CD4-positive, alpha-beta T cell (primary cell): ENCODE data around the gene MYDGF. TPM values are rescaled to one million over a fixed set of nuclear protein-coding genes. Genes with fewer than 3 reads are reported as not detected.

Experiments used
- ATAC-seq: fragments of 200-7000 bp; cut with Tn5 transposase; one replicate; pipeline ENCODE4 v1.10.0; 2022; ENCODE audit warnings: mild to moderate bottlenecking; ENCODE audit not compliant: poor library complexity
- CTCF ChIA-PET: fragments of 350-600 bp; sonication (Branson Sonifier 250); formaldehyde crosslinking; loops from one replicate; lab custom pipeline; 2021; ENCODE audit warnings: antibody characterized with exemption, inconsistent platforms; lab: Charles Lee
- POLR2A ChIA-PET: fragments of 350-600 bp; sonication (Branson Sonifier 250); formaldehyde crosslinking; loops from one replicate; lab custom pipeline; 2021; ENCODE audit warnings: antibody characterized with exemption, inconsistent platforms; lab: Charles Lee
- DNase-seq, 14 experiments: peaks; one replicate each; pipeline ENCODE4 v3.0.0-alpha.2; 2013 to 2020; ENCODE audit warnings: mixed read lengths in 2 of 14
- H3K27ac ChIP-seq, 2 donors: one replicate each; pipeline versions ENCODE4 v1.5.1 to v1.7.0; 2013; ENCODE audit warnings: low read length in 2 of 2, low read depth in 1 of 2, mild to moderate bottlenecking in 1 of 2
- H3K27me3 ChIP-seq, 2 experiments: 1 replicate in 1 of 2; 2 replicates in 1 of 2; pipeline versions ENCODE4 v1.6.1 to v1.7.0; 2013; ENCODE audit warnings: low read length in 2 of 2, control low read depth in 1 of 2, mild to moderate bottlenecking in 1 of 2, moderate library complexity in 1 of 2; ENCODE audit not compliant: insufficient read depth in 2 of 2, control insufficient read depth in 1 of 2
- H3K36me3 ChIP-seq: one replicate; pipeline ENCODE4 v1.6.1; 2013; ENCODE audit warnings: low read length, control low read depth; ENCODE audit not compliant: insufficient read depth
- H3K4me1 ChIP-seq: one replicate; pipeline ENCODE4 v1.6.1; 2013; ENCODE audit warnings: low read length, control low read depth; ENCODE audit not compliant: insufficient read depth
- H3K4me3 ChIP-seq: one replicate; pipeline ENCODE4 v1.5.1; 2013; ENCODE audit warnings: mild to moderate bottlenecking, low read length, moderate library complexity
- H3K9me3 ChIP-seq, 2 experiments: 1 replicate in 1 of 2; 2 replicates in 1 of 2; pipeline versions ENCODE4 v1.6.1 to v1.7.0; 2013; ENCODE audit warnings: low read length in 2 of 2, mild to moderate bottlenecking in 2 of 2, control low read depth in 1 of 2, moderate library complexity in 1 of 2; ENCODE audit not compliant: control insufficient read depth in 1 of 2, insufficient read depth in 1 of 2
- H3K27ac Mint-ChIP-seq: one replicate; pipeline ENCODE4 v1.8.0; 2020; ENCODE audit warnings: mixed read lengths
- H3K27me3 Mint-ChIP-seq: one replicate; pipeline ENCODE4 v1.8.0; 2021; ENCODE audit warnings: mixed read lengths
- H3K36me3 Mint-ChIP-seq: one replicate; pipeline ENCODE4 v1.8.0; 2021; ENCODE audit warnings: low read depth, mixed read lengths
- H3K4me1 Mint-ChIP-seq: one replicate; pipeline ENCODE4 v1.8.0; 2021; ENCODE audit warnings: low read depth, mixed read lengths
- H3K4me3 Mint-ChIP-seq: one replicate; pipeline ENCODE4 v1.8.0; 2020; ENCODE audit warnings: mild to moderate bottlenecking, mixed read lengths
- H3K9me3 Mint-ChIP-seq: one replicate; pipeline ENCODE4 v1.8.0; 2020; ENCODE audit warnings: mixed read lengths
- intact Hi-C, 2 experiments: fragments of 100-400 bp; cut with DNase I in 1 of 2; cut with micrococcal nuclease in 1 of 2; formaldehyde crosslinking; loops; one replicate each; pipeline versions ENCODE4 v1.15.1 to v1.9.0; 2023 to 2025; cut with DNase I, micrococcal nuclease
- polyA plus RNA-seq, 2 donors: library from polyadenylated mRNA; unstranded; fragments of 120-200 nt; gene quantifications; one replicate each; pipeline ENCODE4 v1.2.1, GENCODE V29; 2013
- total RNA-seq, 174 experiments: library from RNA in 2 of 174; stranded (reverse) in 2 of 174; gene quantifications; one replicate each; pipeline ENCODE4 v1.2.3 and lab custom pipeline; 2021 to 2026
- TF ChIP-seq, protein P1 (sequence below): fragments of 200-600 bp; IDR thresholded peaks from one replicate; pipeline ENCODE4 v1.8.0; 2022; ENCODE audit warnings: antibody characterized with exemption, mild to moderate bottlenecking

The MYDGF gene
- total RNA-seq (10 to 100 TPM; 22.0 to 23.0 TPM), total RNA-seq (lab: John Stamatoyannopoulos, UW) (15.9 to 112 (median 26.3) reads per million in 172 experiments)
- polyA plus RNA-seq (2013, experiment 1 of 2) = 61.2 TPM
- polyA plus RNA-seq (2013, experiment 2 of 2) = 54.7 TPM

DNA sequence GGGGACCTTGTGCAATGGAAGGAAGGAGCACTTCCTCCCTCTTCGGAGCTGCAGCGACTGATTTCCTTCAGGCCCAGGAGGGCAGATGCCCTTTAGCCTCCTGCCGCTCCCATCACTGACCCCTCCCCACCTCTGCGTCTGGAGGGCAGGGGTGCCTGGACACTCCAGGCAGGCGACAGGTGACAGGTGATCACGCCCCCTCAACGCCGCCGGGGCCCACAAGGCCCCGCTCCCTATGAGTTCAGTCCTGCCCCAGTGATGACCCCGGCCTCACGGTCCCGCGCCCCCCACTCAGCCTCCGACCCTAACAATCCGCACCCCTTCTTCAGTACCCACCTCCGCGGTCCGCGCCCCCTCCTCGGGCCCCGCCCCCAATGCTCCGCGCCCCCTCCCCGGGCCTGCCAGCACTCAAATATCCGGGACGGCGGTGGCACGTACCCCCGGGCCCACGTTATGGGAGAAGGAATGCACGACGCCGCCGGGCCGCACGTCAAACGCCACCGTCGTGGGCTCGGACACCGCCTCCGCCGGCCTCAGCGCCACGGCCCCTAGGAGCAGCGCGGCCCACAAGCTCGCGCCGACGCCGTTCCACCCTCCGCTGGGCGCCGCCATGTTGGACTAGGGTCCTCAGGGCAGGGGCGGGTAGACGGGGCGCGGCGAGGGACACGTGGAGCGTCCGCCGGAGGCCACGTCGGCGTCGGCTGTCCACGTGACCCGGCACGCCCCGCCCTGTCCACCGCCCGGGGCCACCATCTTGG lies at the start of gene MYDGF:
Gene MYDGF (minus strand): TSS at position 620 of the 758 bp plus-strand sequence. CDS start 8 bp downstream, at position 612.
- Histone ChIP-seq H3K27ac (peak within 1 kb of the TSS; percentile 69 to 75), H3K4me3 (peak within 1 kb of the TSS; percentile 85), H3K4me1 (peaks cover 18% of the 10 kb centered on the region), H3K36me3 (peaks cover 29% of the 10 kb centered on the region), H3K27me3 (no peaks in the 10 kb centered on the region), H3K9me3 (no peaks in the 10 kb centered on the region)
- no peaks in the 10 kb centered on the region for H3K9me3 Mint-ChIP-seq
- POLR2A ChIA-PET = interaction anchor here (0.7 kb wide), 1 partner anchor 32 kb away, joined by 3 read pairs; no protein-coding TSS in a partner anchor
- H3K36me3 Mint-ChIP-seq = peaks cover 21% of the 10 kb centered on the region
- TF ChIP-seq, protein P1, sequence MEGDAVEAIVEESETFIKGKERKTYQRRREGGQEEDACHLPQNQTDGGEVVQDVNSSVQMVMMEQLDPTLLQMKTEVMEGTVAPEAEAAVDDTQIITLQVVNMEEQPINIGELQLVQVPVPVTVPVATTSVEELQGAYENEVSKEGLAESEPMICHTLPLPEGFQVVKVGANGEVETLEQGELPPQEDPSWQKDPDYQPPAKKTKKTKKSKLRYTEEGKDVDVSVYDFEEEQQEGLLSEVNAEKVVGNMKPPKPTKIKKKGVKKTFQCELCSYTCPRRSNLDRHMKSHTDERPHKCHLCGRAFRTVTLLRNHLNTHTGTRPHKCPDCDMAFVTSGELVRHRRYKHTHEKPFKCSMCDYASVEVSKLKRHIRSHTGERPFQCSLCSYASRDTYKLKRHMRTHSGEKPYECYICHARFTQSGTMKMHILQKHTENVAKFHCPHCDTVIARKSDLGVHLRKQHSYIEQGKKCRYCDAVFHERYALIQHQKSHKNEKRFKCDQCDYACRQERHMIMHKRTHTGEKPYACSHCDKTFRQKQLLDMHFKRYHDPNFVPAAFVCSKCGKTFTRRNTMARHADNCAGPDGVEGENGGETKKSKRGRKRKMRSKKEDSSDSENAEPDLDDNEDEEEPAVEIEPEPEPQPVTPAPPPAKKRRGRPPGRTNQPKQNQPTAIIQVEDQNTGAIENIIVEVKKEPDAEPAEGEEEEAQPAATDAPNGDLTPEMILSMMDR = no peak
- CTCF ChIA-PET = no interaction called here
- H3K4me1 Mint-ChIP-seq = peaks cover 12% of the 10 kb centered on the region
- ATAC-seq = peak; percentile 98
- peak within 1 kb of the TSS; percentile 90 for H3K4me3 Mint-ChIP-seq
- peak within 1 kb of the TSS; percentile 72 for H3K27ac Mint-ChIP-seq
- no peaks in the 10 kb centered on the region for H3K27me3 Mint-ChIP-seq
- peak; percentile 87 to 97 (median 92) for DNase-seq
- intact Hi-C loops = loop anchor here in 1 of 2 experiments (1.0 to 2.0 kb wide), 2 partner anchors 31 to 53 kb away; partner anchors contain the start of genes DPP9 and TNFAIP8L1

GRCh38 chr19:4719499-4719866 lies 49.3 kb upstream of the MYDGF start:
- H3K9me3 Mint-ChIP-seq = peaks cover 3% of the 10 kb centered on the region
- intact Hi-C loops = no loop called here
- no peak overlapping the region for H3K27ac Mint-ChIP-seq
- H3K36me3 Mint-ChIP-seq = peaks cover 67% of the 10 kb centered on the region
- Histone ChIP-seq H3K4me1 (peaks cover 22% of the 10 kb centered on the region), H3K27me3 (no peaks in the 10 kb centered on the region), H3K4me3 (no peak overlapping the region), H3K9me3 (no peaks in the 10 kb centered on the region), H3K36me3 (peaks cover 54% of the 10 kb centered on the region), H3K27ac (no peak overlapping the region)
- POLR2A ChIA-PET = no interaction called here
- TF ChIP-seq, protein P1 = no peak
- H3K4me1 Mint-ChIP-seq = peaks cover 18% of the 10 kb centered on the region
- H3K27me3 Mint-ChIP-seq = peaks cover 9% of the 10 kb centered on the region
- CTCF ChIA-PET = no interaction called here
- DNase-seq (peak in 1 of 14 experiments; percentile 18), ATAC-seq (no peak)
- H3K4me3 Mint-ChIP-seq = no peak overlapping the region

GRCh38 chr19:4717966-4718701 lies 48.0 kb upstream of the MYDGF start:
- Histone ChIP-seq H3K4me3 (no peak overlapping the region), H3K9me3 (no peaks in the 10 kb centered on the region), H3K27ac (no peak overlapping the region), H3K4me1 (peaks cover 20% of the 10 kb centered on the region), H3K36me3 (peaks cover 65% of the 10 kb centered on the region), H3K27me3 (no peaks in the 10 kb centered on the region)
- intact Hi-C loops = no loop called here
- H3K4me3 Mint-ChIP-seq = no peak overlapping the region
- ChIA-PET POLR2A (interaction anchor here (0.5 kb wide), 1 partner anchor 232 kb away, joined by 3 read pairs; no protein-coding TSS in a partner anchor), CTCF (interaction anchor here (1.2 kb wide), 1 partner anchor 73 kb away, joined by 4 read pairs; the partner anchor contains the start of gene FEM1A)
- H3K27me3 Mint-ChIP-seq = no peaks in the 10 kb centered on the region
- TF ChIP-seq, protein P1 = no peak
- peaks cover 10% of the 10 kb centered on the region for H3K4me1 Mint-ChIP-seq
- H3K36me3 Mint-ChIP-seq = peaks cover 59% of the 10 kb centered on the region
- ATAC-seq = no peak
- DNase-seq = peak in 1 of 14 experiments; percentile 18
- no peaks in the 10 kb centered on the region for H3K9me3 Mint-ChIP-seq
- no peak overlapping the region for H3K27ac Mint-ChIP-seq
